GM20000 (cell line): ENCODE data around the gene PIP4K2A.

Experiments used
- DNase-seq: peaks from one replicate; pipeline ENCODE4 v3.0.0; 2012; ENCODE audit warnings: low spot score
- TF ChIP-seq, protein P1 (sequence below): IDR thresholded peaks from 2 replicates; pipeline ENCODE4 v1.5.1; 2012; ENCODE audit warnings: mild to moderate bottlenecking, control low read depth; ENCODE audit errors: extremely low read depth, missing control alignments

PIP4K2A gene

DNA sequence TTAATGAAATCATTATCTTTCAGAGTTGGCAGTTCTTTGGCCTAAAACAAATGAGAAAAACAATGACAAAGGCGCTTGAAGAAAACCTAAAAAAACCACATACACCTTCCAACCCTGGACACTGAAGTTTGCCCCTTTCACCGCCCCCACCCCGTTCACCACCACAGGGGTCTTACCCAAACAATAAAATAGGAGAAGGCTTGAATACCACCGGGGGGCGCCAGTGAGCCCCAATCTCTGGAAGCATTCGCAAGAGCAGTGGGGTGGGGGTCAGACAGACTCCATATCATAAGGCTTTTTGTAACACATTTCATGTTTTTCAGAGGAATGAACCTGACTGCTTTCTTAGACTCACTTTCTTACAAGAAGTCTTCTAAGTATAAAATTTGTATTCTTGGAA lies 163.6 kb downstream of the PIP4K2A start:
- TF ChIP-seq, protein P1, sequence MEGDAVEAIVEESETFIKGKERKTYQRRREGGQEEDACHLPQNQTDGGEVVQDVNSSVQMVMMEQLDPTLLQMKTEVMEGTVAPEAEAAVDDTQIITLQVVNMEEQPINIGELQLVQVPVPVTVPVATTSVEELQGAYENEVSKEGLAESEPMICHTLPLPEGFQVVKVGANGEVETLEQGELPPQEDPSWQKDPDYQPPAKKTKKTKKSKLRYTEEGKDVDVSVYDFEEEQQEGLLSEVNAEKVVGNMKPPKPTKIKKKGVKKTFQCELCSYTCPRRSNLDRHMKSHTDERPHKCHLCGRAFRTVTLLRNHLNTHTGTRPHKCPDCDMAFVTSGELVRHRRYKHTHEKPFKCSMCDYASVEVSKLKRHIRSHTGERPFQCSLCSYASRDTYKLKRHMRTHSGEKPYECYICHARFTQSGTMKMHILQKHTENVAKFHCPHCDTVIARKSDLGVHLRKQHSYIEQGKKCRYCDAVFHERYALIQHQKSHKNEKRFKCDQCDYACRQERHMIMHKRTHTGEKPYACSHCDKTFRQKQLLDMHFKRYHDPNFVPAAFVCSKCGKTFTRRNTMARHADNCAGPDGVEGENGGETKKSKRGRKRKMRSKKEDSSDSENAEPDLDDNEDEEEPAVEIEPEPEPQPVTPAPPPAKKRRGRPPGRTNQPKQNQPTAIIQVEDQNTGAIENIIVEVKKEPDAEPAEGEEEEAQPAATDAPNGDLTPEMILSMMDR, result peak; percentile 12
- peak; percentile 37 for DNase-seq

DNA sequence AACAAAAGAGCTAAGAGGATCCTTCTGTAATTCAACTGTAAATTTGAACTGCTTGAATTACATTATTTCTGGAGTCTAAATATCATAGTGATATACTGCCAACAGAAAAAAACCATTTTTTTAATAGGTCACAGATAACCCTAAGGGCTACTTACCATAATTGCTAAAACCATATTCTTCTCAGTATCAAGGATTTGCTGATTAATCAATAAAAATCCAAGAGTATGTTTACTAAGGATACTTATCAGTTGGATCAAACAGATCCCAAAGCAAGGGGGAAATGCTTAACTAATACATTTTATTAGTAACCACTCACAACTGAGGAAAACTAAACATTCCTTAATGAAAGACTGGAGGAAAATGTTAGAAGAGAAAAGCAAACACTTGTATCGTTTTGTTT lies 166.0 kb downstream of the PIP4K2A start:
- TF ChIP-seq, protein P1, result no peak
- no peak for DNase-seq

DNA sequence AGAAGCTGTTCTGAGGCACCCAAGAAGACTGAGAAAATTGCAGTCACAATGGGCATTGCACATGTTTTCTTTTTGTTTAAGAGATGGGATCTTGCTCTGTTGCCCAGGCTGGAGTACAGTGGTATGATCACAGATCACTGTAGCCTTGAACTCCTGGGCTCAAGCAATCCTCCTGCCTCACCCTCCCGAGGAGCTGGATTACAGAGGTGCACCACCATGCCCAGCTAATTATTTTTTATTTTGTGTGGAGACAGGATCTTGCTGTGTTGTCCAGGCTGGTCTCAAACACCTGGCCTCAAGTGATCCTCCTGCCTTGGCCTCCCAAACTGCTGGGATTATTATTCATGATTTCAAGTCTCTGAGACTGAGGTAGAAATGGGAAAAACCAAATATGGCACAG lies 168.7 kb downstream of the PIP4K2A start:
- no peak for DNase-seq
- TF ChIP-seq, protein P1, result no peak

DNA sequence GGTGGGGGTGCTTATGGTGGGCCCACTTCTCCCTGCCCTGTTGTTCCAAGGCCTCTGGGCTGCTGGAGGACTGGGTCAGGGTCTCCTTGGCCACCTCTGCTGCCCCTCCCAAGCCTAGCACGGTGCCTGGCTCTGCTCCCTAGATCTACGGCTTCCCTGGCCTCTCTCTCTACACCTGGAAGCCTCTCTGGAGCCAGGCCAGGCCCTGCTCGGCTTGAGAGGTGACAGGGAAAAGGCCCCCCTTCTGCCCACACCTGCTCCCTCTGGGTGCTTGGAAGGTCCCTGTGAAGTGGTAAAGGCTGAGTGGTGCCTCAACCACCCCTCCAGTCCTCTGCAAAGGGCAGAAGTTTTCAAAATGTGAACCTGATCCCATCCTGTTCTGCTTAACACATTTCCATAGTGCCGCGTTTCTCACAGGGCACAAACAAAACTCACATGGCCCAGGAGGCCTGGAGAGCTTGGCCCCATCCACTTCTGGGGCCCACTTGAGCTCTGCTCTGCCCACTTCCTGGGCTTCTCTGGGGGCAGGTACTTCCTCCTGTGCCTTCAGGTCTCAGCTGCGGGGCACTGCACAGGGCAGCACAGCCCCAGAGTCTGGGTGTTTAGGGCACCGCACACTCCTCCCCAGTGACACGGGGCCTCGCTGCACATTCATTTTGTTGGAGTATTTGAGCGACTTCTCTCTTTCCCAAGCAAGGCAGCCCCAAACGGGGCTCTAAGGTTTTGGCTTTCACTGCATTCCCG lies 169.9 kb downstream of the PIP4K2A start:
- no peak for DNase-seq
- TF ChIP-seq, protein P1, result no peak

DNA sequence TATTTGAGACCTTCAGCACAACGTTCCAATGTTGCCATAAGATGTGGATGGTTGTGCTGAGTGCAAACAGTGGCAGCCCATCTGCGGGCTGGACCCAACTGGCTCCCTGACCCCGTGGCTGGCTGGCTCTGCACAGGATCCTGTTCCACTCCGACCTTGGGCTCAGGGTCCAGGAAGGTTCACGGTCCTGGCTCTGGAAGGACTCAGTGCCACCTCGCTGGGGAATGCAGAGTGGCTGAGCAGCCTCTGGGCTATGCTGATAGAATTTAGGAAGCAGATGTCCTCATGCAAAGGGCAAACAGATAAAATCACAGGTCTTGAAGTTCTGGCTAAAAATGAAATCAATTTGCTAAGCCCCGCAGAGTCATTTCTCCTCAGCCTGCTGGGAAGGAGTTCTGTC lies 171.6 kb downstream of the PIP4K2A start:
- DNase-seq, result no peak
- TF ChIP-seq, protein P1, result no peak

DNA sequence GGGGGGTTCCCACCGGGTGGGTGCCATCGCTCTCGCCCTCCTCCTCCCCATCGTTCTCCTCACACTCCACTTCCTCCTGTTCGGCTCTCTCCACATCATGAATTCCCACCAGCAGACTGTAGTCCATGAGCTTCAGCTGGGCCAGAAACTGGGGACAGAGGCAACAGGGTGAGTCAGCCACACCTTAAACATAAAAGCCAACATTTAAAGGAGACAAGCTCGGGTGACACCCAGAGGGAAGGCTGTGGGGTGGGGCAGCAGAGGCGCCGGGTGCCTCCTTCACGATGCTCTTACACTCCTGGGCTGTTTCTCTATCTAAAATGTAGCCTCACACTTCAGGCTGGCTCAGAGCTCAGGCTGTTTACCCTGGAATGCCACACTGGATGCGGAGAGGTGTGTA lies 172.5 kb downstream of the PIP4K2A start:
- DNase-seq, result no peak
- TF ChIP-seq, protein P1, result no peak

DNA sequence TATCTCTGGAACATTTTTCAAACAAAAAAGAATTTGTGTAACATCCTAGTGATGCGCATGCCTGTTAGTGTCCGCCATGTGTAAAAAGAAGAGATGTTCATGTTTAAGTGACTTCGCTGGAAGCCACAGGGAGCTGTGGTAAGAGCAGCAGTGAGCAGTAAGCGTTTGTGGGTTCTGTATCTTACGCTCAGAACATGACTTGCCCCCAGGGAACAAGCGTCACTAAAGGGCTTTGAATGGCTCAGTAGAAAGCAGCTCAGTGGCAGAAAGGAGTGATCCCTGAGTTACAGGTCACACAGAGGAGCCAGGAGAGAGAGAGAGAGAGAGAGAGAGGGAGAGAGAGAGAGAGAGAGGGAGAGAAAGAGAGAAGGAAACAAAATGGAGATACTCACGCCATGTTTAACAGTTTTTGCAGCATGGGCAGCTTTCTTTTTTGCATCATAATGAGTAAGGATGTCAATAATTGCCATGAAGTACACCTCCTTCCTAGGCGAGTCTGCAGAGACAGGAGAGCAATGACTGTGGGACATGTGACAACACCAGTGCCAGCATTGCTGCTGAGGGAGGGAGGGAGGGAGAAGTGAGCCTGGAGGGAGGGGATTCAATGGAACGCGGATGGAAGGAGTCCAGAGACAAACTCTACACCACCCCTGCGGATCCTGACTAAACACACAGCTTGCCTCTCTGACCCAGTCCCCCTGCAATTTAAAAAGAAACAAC lies 174.6 kb downstream of the PIP4K2A start:
- DNase-seq, result no peak
- TF ChIP-seq, protein P1, result no peak
